CD14-positive monocyte (primary cell): Measurements from ENCODE around the gene DNAJB5. TPM values are rescaled to one million over a fixed set of nuclear protein-coding genes. Genes with fewer than 3 reads are reported as not detected.

Experiments used
- DNase-seq, 3 donors: peaks; one replicate each; pipeline ENCODE4 v3.0.0-alpha.2; 2011 to 2022
- H2AFZ ChIP-seq: 2 replicates; pipeline ENCODE4 v1.6.0; 2012; ENCODE audit warnings: mild to moderate bottlenecking, low read depth, low read length, inconsistent platforms; ENCODE audit not compliant: insufficient read depth, poor library complexity, severe bottlenecking
- H3K27ac ChIP-seq, 2 donors: 1 replicate in 1 of 2; 2 replicates in 1 of 2; pipeline ENCODE4 v1.5.1; 2012 to 2013; ENCODE audit warnings: low read length in 2 of 2, control low read depth in 1 of 2, inconsistent platforms in 1 of 2, low read depth in 1 of 2, mild to moderate bottlenecking in 1 of 2
- H3K27me3 ChIP-seq, 2 donors: one replicate each; pipeline versions ENCODE4 v1.6.0 to v1.6.1; 2011 to 2013; ENCODE audit warnings: low read length in 2 of 2; ENCODE audit not compliant: control insufficient read depth in 2 of 2, insufficient read depth in 2 of 2
- H3K36me3 ChIP-seq, 2 donors: replicated peaks in 1 of 2; 1 replicate in 1 of 2; 2 replicates in 1 of 2; pipeline versions ENCODE4 v1.5.1 to v1.6.1; 2012 to 2013; ENCODE audit warnings: low read length in 2 of 2, control low read depth in 1 of 2, inconsistent platforms in 1 of 2, mild to moderate bottlenecking in 1 of 2; ENCODE audit not compliant: insufficient read depth in 2 of 2, control insufficient read depth in 1 of 2
- H3K4me1 ChIP-seq, 2 donors: 1 replicate in 1 of 2; 2 replicates in 1 of 2; pipeline versions ENCODE4 v1.5.1 to v1.6.1; 2012 to 2013; ENCODE audit warnings: low read length in 2 of 2, control low read depth in 1 of 2, inconsistent platforms in 1 of 2, mild to moderate bottlenecking in 1 of 2, moderate library complexity in 1 of 2; ENCODE audit not compliant: insufficient read depth in 2 of 2, control insufficient read depth in 1 of 2
- H3K4me2 ChIP-seq: replicated peaks from 2 replicates; pipeline ENCODE3; 2012; ENCODE audit warnings: low read length, moderate library complexity, mild to moderate bottlenecking; ENCODE audit not compliant: poor library complexity, severe bottlenecking; ENCODE audit errors: extremely low read depth
- H3K4me3 ChIP-seq, 3 experiments: fragments of 200-600 bp in 1 of 3; sonication (generic) in 1 of 3; replicated peaks in 1 of 3; 1 replicate in 2 of 3; 2 replicates in 1 of 3; pipeline ENCODE4 v1.5.1; 2011 to 2013; ENCODE audit warnings: low read length in 3 of 3, mild to moderate bottlenecking in 3 of 3, control low read depth in 2 of 3, low read depth in 2 of 3, inconsistent platforms in 1 of 3, moderate library complexity in 1 of 3
- H3K79me2 ChIP-seq: 2 replicates; pipeline ENCODE4 v1.6.0; 2012; ENCODE audit warnings: mild to moderate bottlenecking, control low read depth, inconsistent platforms, low read length, moderate library complexity; ENCODE audit not compliant: insufficient read depth
- H3K9ac ChIP-seq: 2 replicates; pipeline ENCODE4 v1.6.0; 2017; ENCODE audit warnings: low read length, mild to moderate bottlenecking; ENCODE audit not compliant: insufficient read depth, poor library complexity, severe bottlenecking
- H3K9me3 ChIP-seq, 2 donors: replicated peaks in 1 of 2; 1 replicate in 1 of 2; 2 replicates in 1 of 2; pipeline versions ENCODE4 v1.5.1 to v1.6.1; 2012 to 2013; ENCODE audit warnings: low read length in 2 of 2, control low read depth in 1 of 2; ENCODE audit not compliant: control insufficient read depth in 1 of 2, insufficient read depth in 1 of 2
- H4K20me1 ChIP-seq: 2 replicates; pipeline ENCODE4 v1.6.0; 2012; ENCODE audit warnings: mild to moderate bottlenecking, low read length, control low read depth, moderate library complexity; ENCODE audit not compliant: insufficient read depth
- H3K27ac Mint-ChIP-seq, 7 donors: one replicate each; pipeline ENCODE4 v1.8.0; 2020; ENCODE audit warnings: mild to moderate bottlenecking in 7 of 7, mixed read lengths in 7 of 7, moderate library complexity in 6 of 7, inconsistent platforms in 2 of 7
- H3K27me3 Mint-ChIP-seq, 3 donors: one replicate each; pipeline ENCODE4 v1.8.0; 2021 to 2022; ENCODE audit warnings: low read depth in 3 of 3, mild to moderate bottlenecking in 3 of 3, mixed read lengths in 3 of 3, moderate library complexity in 3 of 3, inconsistent platforms in 1 of 3
- H3K36me3 Mint-ChIP-seq, 2 donors: one replicate each; pipeline ENCODE4 v1.8.0; 2020; ENCODE audit warnings: mixed read lengths in 2 of 2, inconsistent platforms in 1 of 2, mild to moderate bottlenecking in 1 of 2
- H3K4me1 Mint-ChIP-seq: one replicate; pipeline ENCODE4 v1.8.0; 2020; ENCODE audit warnings: mild to moderate bottlenecking, mixed read lengths
- H3K4me3 Mint-ChIP-seq, 2 donors: one replicate each; pipeline ENCODE4 v1.8.0; 2020; ENCODE audit warnings: mild to moderate bottlenecking in 2 of 2, mixed read lengths in 2 of 2, moderate library complexity in 1 of 2
- H3K9me3 Mint-ChIP-seq, 7 donors: one replicate each; pipeline ENCODE4 v1.8.0; 2020 to 2022; ENCODE audit warnings: mixed read lengths in 7 of 7, mild to moderate bottlenecking in 6 of 7, moderate library complexity in 6 of 7, inconsistent platforms in 2 of 7
- CTCF ChIP-seq: fragments of 200-600 bp; IDR thresholded peaks from one replicate; pipeline ENCODE4 v1.8.0; 2022; ENCODE audit warnings: antibody characterized with exemption, mild to moderate bottlenecking
- WGBS: methylation state at CpG from one replicate; pipeline ENCODE4 v1.1.5; 2013; ENCODE audit warnings: missing lambda C conversion rate; ENCODE audit not compliant: insufficient coverage; 5-methylcytosine and 5-hydroxymethylcytosine counted together
- intact Hi-C, 2 donors: fragments of 100-400 bp; cut with micrococcal nuclease; formaldehyde crosslinking; loops; one replicate each; pipeline versions ENCODE4 v1.15.0 to v1.15.1; 2023
- polyA plus RNA-seq, 3 donors: library from polyadenylated mRNA; depleted of rRNA in 1 of 3; unstranded in 2 of 3; stranded (reverse) in 1 of 3; fragments of 300-500 nt in 2 of 3; fragments of >200 nt in 1 of 3; fragmentation: Illumina TruSeq in 2 of 3; gene quantifications; 1 replicate in 2 of 3; 2 replicates in 1 of 3; pipeline ENCODE4 v1.2.3, GENCODE V29; 2012 to 2021

DNAJB5 gene
- polyA plus RNA-seq, 3 donors, result 0.66 to 1.9 (median 0.84) TPM

GRCh38 chr9:35001285-35001677 lies 11.7 kb downstream of the DNAJB5 start:
- Histone ChIP-seq H2AFZ (no peak overlapping the region), H3K4me3 (no peak overlapping the region), H3K9me3 (no peaks in the 10 kb centered on the region), H3K27ac (no peak overlapping the region), H3K36me3 (no peaks in the 10 kb centered on the region), H3K9ac (no peak overlapping the region), H3K4me1 (no peaks in the 10 kb centered on the region), H3K79me2 (no peaks in the 10 kb centered on the region), H3K4me2 (no peak overlapping the region), H4K20me1 (no peaks in the 10 kb centered on the region), H3K27me3 (no peaks in the 10 kb centered on the region)
- Mint-ChIP-seq H3K4me3 (no peak overlapping the region), H3K9me3 (no peaks in the 10 kb centered on the region), H3K27me3 (peaks cover 0 to 4% (median 0%) of the 10 kb centered on the region in 3 donors), H3K4me1 (no peaks in the 10 kb centered on the region), H3K36me3 (no peaks in the 10 kb centered on the region), H3K27ac (no peak overlapping the region)
- no peak for TF ChIP-seq CTCF
- no peak for DNase-seq
- intact Hi-C loops, result no loop called here
- WGBS, result no CpG with 5 or more reads among the region's 2 CpGs

GRCh38 chr9:35001803-35002502 lies 12.4 kb downstream of the DNAJB5 start:
- no peak overlapping the region for H3K4me3 ChIP-seq
- no peaks in the 10 kb centered on the region for H3K27me3 ChIP-seq
- no peak for TF ChIP-seq CTCF
- no peaks in the 10 kb centered on the region for H3K36me3 Mint-ChIP-seq
- no peaks in the 10 kb centered on the region for H3K4me1 Mint-ChIP-seq
- no peaks in the 10 kb centered on the region for H3K9me3 ChIP-seq
- H4K20me1 ChIP-seq, result no peaks in the 10 kb centered on the region
- no peaks in the 10 kb centered on the region for H3K4me1 ChIP-seq
- H3K4me3 Mint-ChIP-seq, result no peak overlapping the region
- no peak overlapping the region for H3K27ac Mint-ChIP-seq
- no peak overlapping the region for H3K9ac ChIP-seq
- no peak overlapping the region for H3K4me2 ChIP-seq
- H3K36me3 ChIP-seq, result no peaks in the 10 kb centered on the region
- H2AFZ ChIP-seq, result no peak overlapping the region
- DNase-seq, result peak in 1 of 3 donors; percentile 49
- no CpG with 5 or more reads among the region's 2 CpGs for WGBS
- H3K79me2 ChIP-seq, result no peaks in the 10 kb centered on the region
- H3K27ac ChIP-seq, result no peak overlapping the region
- intact Hi-C loops, result no loop called here
- peaks cover 0 to 4% (median 0%) of the 10 kb centered on the region in 3 donors for H3K27me3 Mint-ChIP-seq
- no peaks in the 10 kb centered on the region for H3K9me3 Mint-ChIP-seq
